Stimulated activated CD8-positive, alpha-beta memory T cell treated with anti-CD3 and anti-CD28 coated beads, Interleukin-15, amount 100 ng/mL, for 48 hours (primary cell): ENCODE results near the gene STK32B.
"Not testable (repeated sequence)": the region's sequence is repeated elsewhere in the genome, so short reads cannot be mapped to it uniquely, and the experiment has no call there.

Experiments
- DNase-seq, 2 donors: peaks; one replicate each; pipeline ENCODE4 v3.0.0-alpha.2; 2020; ENCODE audit warnings: low read depth in 2 of 2

Gene STK32B

DNA sequence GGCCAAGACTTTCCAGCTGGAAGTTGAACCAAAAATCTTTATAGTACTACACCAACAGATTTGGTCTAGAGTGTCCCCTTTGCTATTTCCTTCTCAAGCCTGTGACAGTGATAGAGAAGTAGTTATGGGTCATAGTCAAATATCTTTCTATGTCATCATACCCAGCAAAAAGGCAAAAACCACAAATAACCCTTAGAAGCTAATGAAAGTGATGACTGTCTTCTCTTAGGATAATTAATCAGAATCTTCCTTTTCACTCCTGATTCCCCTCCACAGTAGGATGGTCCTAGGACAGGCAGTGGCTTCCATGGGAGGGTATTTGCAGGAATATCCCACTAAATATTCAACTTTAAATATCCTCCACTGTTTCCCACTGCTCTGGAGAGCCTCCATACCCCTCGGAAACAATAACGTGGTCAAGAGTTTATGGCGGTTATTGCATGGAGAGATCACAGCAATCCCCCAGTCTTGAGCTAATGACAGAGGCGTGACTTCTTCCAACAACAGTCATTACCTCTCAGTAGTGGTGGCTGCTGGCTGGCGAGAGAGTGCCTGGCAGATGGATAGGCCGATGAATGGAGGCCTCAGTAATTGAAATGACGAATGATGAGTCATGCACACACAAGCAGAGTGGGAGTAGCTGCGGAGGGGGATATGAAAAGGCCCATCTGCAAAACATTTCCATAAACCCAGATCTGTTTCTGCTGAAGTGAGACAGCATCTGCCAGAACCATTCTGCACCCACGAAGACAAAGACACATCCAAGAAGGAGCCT is 154.9 kb downstream of the STK32B start:
- no peak for DNase-seq

- no peak for DNase-seq
Observed at GRCh38 chr4:5209862-5210261, 158.6 kb downstream of the STK32B start.

DNA sequence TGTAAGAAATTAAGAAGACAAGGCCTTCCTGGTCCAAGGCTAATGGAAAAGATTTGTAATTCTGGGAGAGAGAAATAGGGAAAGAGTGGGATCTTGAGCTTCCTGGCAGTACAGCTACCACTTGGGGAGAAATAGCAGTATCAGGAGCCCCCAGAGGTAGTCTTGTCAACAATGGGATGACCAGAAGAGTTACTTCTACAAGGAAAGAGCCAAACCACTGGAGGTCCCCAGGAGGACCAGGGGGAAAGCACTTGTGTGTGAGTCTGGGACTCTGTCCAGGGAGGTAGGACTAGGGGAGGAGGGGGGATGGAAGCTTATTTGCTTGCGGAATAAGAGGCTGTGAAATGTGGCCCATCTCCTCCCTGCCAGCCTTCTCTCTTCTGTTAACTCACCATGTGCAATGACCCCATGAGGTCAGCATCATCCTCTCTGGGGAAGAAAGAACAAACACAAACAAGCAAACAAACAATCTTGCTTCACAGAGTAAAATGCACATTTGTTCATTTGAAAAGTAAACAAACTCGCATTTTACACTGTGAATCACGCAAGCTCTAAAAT is 160.1 kb downstream of the STK32B start:
- DNase-seq = no peak

- no peak for DNase-seq
Observed at GRCh38 chr4:5212255-5213013, 161.2 kb downstream of the STK32B start.

GRCh38 chr4:5213087-5213595 is 161.9 kb downstream of the STK32B start:
- DNase-seq = no peak

DNA sequence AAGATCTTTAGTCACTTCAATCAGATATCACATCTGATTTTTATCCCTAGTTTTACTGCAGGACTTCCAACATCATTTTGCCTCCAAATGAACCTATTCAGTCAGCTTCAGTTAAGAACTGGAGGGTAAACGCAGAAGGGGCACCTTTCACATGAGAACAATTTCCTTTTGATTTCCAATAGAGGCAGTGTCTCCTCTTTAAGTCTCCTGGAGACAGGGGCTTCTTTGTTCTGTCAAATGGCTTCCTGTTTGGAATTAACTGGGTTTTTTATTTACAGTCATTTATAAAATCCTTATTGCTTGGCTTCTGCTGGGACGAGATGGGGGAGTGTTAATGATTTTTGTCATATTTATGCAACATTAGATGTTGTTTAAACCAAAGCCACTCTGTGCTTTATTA is 164.0 kb downstream of the STK32B start:
- DNase-seq = no peak

DNA sequence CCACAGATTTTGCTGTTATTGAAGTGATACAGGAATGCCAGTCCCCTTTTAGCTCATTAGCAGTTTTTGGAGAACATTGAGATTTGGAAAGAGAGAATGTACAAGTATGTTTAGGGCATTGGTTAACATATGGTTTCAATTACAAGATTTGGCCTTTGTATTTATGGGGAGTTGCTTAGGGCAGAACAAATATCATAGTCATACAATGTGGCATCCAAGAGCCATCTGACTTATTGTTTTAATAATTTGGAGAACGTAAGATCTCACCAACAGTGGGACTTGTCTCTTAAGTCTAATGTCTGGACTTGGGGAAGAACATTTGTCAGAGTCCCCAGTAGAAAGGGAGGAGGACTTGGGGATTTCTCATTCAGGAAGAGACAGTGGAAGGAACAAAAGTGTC is 166.1 kb downstream of the STK32B start:
- no peak for DNase-seq

GRCh38 chr4:5218376-5219069 is 167.2 kb downstream of the STK32B start:
- no peak for DNase-seq

DNA sequence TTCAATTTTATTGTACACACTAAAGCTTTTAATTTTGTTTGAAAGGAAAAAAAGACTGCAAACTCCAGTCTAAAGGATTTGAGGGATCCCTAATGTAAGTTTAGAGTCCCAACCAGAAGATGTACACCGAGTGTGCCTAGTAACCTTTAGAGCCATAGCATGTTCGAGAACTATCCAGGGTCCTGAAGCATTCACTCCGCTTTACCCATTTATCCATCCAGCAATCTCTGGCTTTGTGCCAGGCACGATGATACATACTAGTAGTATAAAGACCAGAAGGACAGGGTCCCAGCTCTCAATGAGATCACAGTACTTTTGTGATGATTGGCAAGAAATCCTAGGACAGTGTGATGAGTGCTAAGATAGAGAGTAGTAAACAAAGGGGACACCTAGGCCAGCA is 168.7 kb downstream of the STK32B start:
- no peak for DNase-seq

DNA sequence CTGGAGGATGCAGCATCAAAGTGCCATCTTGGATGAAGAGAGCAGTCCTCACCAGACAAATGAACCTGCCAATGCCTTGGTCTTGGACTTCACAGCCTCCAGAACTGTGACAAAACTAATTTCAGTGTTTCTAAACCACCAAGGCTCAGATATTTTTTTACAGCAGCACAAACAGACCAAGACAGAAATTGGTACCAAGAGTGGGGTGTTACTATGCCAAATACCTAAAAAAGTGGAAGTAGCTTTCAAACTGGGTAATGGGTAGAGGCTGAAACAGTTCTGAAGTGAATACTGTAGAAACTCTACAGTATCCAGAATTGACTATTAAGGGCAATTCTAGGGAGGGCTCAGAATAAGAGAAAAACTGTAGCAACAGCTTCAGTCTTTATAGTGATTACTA is 170.8 kb downstream of the STK32B start:
- DNase-seq = no peak

DNA sequence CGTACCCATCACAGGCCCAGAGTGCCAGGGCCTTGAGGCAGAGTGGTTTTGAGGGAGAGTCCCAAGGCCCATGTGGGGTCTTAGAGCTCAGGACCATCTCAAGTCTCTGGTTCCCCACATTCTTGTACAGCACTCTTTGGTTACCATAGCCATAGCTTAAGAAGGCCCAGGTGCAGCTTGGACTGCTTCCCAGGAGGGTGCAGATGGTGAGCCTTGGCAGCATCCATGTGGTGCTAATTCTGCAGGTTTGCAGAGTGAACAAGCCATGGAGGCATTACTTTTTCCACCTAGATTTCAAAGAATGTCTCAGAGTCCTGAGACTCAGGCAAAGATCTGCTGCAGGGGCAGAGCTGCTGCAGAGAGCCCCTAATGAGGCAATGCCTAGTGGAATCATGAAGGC is 171.7 kb downstream of the STK32B start:
- DNase-seq = no peak

- DNase-seq = no peak
Observed at GRCh38 chr4:5224340-5224739, 173.1 kb downstream of the STK32B start.

DNA sequence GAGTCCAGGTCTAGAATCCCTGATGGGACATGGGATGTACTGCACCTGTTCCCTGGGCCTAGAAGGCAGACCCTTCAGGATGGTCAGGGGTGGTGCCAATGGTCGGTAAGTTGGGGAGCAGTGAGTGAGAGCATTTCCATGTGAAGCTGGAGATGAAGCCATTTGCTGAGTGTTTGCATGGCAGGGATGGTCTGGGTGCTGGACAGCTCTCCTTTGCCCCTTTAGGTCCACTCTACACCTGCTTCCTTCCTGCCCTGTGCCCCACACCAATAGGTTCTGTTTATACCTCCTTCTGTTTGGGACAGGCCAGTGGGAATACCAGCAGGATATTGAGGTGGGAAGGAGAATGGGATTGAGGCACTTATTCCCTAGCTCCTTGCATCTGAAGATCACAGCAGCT is 181.3 kb downstream of the STK32B start:
- DNase-seq = no peak

DNA sequence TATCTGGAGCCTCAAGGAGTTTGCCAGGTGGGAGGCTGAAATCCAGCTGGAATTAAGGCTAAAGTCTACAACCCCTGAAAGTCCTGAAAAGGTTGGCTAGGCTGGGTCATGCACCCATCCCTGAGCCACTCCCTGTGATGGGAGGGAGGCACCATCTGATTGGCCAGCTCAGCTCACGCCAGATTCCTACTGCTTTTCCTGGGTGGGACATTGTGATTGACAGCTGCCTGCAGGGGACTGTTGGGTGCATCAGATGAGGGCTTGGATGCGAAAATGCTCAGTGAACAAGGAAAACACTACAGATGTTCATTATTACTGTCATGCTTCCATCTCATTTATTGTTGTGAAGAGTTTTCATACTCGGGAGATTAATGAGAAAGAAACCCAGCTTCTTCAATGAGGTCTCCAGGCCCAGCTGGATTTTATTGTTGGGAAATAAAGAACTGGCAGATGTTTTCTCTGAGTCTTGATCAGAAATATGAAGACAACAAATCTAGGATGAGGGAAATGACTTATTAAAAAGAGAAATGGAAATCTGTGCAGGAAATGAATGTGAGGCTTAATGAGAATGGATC is 185.9 kb downstream of the STK32B start:
- DNase-seq = no peak

- no peak for DNase-seq
Observed at GRCh38 chr4:5238173-5238572, 186.9 kb downstream of the STK32B start.

- DNase-seq = not testable (repeated sequence)
Observed at GRCh38 chr4:5247061-5247460, 195.8 kb downstream of the STK32B start.

- DNase-seq = no peak
Observed at GRCh38 chr4:5247735-5248134, 196.5 kb downstream of the STK32B start.

GRCh38 chr4:5249727-5250126 is 198.4 kb downstream of the STK32B start:
- no peak for DNase-seq

DNA sequence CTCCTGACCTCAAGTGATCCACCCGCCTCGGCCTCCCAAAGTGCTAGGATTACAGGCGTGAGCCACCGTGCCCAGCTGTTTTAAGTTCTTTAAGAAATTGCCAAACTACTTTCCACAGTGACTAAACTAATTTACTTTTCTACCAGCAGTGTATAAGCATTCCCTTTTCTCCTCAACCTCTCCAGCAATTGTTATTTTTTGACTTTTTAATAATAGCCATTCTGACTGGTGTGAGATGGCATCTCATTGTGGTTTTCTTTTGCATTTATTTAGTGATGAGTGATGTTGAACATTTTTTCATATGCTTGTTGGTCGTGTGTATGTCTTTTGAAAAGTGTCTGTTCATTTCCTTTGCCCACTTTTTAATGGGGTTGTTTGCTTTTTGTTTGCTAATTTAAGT is 199.3 kb downstream of the STK32B start:
- DNase-seq = not testable (repeated sequence)

GRCh38 chr4:5256421-5256820 is 205.1 kb downstream of the STK32B start:
- no peak for DNase-seq

GRCh38 chr4:5257086-5257485 is 205.8 kb downstream of the STK32B start:
- no peak for DNase-seq

DNA sequence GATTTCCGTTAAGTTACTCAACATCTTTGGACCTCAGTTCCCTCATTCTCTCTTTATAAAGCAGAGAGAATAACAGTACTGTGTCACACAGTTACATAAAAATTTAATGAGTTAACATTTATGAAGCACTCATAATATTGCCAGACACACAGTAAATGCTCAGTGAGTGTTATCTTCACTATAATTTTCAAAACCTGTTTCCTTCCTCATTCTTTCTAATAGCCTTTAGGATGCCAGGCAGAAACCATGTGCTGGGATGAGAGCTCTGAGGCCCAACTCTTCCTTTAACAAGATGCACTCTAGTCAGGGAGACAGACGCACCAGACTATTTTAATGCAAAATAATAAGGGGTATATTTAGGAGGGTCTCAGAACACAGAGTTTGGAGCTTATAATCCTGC is 208.2 kb downstream of the STK32B start:
- no peak for DNase-seq
